Measurements from ENCODE around the gene MBD6. TPM values are rescaled to one million over a fixed set of nuclear protein-coding genes. Genes with fewer than 3 reads are reported as not detected.
"Not testable (repeated sequence)": the region's sequence is repeated elsewhere in the genome, so short reads cannot be mapped to it uniquely, and the experiment has no call there.

MBD6 gene
- polyA plus RNA-seq, 1 donor from 2014 or later = 6.3 TPM

DNA sequence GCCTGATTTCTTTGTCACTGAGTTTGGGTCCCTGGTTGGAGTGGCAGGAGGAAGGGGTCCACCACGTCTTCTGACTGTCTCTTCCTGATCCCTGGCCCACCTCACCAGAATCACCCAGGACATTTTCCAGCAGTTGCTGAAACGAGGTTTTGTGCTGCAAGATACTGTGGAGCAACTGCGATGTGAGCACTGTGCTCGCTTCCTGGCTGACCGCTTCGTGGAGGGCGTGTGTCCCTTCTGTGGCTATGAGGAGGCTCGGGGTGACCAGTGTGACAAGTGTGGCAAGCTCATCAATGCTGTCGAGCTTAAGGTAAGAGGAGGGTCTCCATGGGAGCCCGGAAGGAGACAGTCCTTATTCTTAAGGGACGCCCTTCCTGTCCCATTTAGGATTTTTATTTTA, 22.4 kb upstream of the MBD6 start:
- no peak overlapping the region for H3K27ac Mint-ChIP-seq
- no peaks in the 10 kb centered on the region for H3K27me3 Mint-ChIP-seq
- peaks cover 11% of the 10 kb centered on the region for H3K36me3 Mint-ChIP-seq
- no peaks in the 10 kb centered on the region for H3K9me3 Mint-ChIP-seq
- peaks cover 0 to 7% (median 6%) of the 10 kb centered on the region in 3 donors for H3K4me1 Mint-ChIP-seq
- H3K4me3 Mint-ChIP-seq = no peak overlapping the region

DNA sequence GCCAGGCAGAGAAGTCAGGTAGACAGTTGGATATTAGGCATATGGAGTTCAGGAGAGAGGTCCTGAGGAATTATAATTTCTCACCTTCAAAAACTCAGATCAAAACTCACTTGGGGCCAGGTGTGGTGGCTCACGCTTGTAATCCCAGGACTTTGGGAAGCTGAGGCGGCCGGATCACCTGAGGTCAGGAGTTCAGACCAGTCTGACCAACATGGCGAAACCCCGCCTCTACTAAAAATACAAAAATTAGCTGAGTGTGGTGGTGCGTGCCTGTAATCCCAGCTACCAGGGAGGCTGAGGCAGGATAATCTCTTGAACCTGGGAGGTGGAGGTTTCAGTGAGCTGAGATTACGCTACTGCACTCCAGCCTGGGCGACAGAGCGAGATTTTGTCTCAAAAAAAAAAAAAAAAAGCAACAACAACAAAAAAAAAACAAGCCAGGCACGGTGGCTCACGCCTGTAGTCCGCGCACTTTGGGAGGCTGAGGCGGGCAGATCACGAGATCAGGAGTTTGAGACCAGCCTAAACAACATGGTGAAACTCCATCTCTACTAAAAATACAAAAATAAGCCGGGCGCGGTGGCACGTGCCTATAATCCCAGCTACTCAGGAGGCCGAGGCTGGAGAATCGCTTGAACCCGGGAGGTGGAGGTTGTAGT, 20.2 kb upstream of the MBD6 start:
- not testable (repeated sequence) for H3K9me3 Mint-ChIP-seq, H3K27me3 Mint-ChIP-seq, H3K4me3 Mint-ChIP-seq, H3K4me1 Mint-ChIP-seq
- peak overlapping the region in 1 of 3 donors; percentile 71 for H3K27ac Mint-ChIP-seq
- H3K36me3 Mint-ChIP-seq = peaks cover 10% of the 10 kb centered on the region

DNA sequence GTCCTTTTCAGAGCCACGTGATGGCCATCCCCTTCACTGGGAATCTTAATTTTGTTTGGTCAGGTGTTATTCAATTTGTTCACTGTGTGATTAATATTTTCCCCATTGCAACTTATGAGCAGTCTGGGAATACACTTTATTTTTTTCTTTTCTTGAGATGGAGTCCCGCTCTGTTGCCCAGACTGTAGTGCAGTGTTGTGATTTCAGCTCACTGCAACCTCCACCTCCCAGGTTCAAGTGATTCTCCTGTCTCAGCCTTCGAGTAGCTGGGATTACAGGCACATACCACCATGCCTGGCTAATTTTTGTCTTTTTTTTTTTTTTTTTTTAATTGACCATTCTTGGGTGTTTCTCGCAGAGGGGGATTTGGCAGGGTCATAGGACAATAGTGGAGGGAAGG, 16.1 kb upstream of the MBD6 start:
- not testable (repeated sequence) for H3K4me3 Mint-ChIP-seq, H3K27me3 Mint-ChIP-seq, H3K4me1 Mint-ChIP-seq, H3K27ac Mint-ChIP-seq, H3K36me3 Mint-ChIP-seq, H3K9me3 Mint-ChIP-seq

DNA sequence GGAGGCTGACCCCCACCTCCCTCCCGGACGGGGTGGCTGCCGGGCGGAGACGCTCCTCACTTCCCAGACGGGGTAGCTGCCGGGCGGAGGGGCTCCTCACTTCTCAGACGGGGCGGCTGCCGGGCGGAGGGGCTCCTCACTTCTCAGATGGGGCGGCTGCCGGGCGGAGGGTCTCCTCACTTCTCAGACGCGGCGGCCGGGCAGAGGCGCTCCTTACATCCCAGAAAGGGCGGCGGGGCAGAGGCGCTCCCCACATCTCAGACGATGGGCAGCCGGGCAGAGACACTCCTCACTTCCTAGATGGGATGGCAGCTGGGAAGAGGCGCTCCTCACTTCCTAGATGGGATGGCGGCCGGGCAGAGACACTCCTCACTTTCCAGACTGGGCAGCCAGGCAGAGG, 14.8 kb upstream of the MBD6 start:
- H3K4me1 Mint-ChIP-seq, H3K9me3 Mint-ChIP-seq, H3K27me3 Mint-ChIP-seq, H3K4me3 Mint-ChIP-seq, H3K27ac Mint-ChIP-seq, H3K36me3 Mint-ChIP-seq: not testable (repeated sequence)

DNA sequence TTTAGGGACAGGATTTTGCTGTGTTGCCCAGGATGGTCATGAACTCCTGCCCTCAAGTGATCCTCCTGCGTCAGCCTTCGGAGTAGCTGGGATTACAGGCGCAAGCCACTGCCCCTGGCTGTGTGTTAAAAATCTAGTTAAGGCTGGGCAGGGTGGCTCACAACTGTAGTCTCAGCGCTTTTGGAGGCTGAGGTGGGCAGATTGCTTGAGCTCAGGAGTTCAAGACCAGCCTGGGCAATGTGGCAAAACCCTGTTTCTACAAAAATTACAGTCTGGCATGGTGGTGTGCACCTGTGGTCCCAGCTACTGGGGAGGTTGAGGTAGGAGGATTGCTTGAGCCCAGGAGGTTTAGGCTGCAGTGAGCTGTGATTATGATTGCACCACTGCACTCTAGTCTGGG, 11.5 kb upstream of the MBD6 start:
- Mint-ChIP-seq H3K4me3 (no peak overlapping the region), H3K27me3 (no peaks in the 10 kb centered on the region), H3K9me3 (no peaks in the 10 kb centered on the region), H3K4me1 (peaks cover 0 to 1% (median 0%) of the 10 kb centered on the region in 3 donors), H3K27ac (no peak overlapping the region), H3K36me3 (peaks cover 4% of the 10 kb centered on the region)

DNA sequence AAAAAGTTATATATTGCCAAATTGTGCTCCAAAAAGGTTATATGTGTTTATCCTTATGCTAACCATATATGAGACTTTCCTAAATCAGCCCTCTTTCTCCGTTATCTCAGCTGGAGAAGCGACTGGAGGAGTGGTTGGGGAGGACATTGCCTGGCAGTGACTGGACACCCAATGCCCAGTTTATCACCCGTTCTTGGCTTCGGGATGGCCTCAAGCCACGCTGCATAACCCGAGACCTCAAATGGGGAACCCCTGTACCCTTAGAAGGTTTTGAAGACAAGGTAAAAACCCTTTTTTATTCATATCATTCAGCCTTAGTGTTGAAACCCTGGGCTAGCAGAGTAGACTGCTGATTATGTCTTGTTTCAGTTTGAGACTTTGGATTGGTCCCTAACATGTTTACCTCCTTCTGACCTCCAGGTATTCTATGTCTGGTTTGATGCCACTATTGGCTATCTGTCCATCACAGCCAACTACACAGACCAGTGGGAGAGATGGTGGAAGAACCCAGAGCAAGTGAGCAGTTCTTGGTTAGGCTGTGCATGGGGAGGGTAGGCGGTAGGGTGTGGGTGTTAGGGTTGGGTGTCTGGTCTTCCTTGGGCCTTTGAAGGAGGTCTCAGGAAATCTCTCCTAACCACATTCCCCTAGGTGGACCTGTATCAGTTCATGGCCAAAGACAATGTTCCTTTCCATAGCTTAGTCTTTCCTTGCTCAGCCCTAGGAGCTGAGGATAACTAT, 10.9 kb upstream of the MBD6 start:
- H3K36me3 Mint-ChIP-seq = peaks cover 4% of the 10 kb centered on the region
- no peaks in the 10 kb centered on the region for H3K27me3 Mint-ChIP-seq
- peaks cover 0 to 1% (median 0%) of the 10 kb centered on the region in 3 donors for H3K4me1 Mint-ChIP-seq
- H3K4me3 Mint-ChIP-seq = no peak overlapping the region
- H3K27ac Mint-ChIP-seq = peak overlapping the region; percentile 9 to 75 (median 43)
- H3K9me3 Mint-ChIP-seq = no peaks in the 10 kb centered on the region

DNA sequence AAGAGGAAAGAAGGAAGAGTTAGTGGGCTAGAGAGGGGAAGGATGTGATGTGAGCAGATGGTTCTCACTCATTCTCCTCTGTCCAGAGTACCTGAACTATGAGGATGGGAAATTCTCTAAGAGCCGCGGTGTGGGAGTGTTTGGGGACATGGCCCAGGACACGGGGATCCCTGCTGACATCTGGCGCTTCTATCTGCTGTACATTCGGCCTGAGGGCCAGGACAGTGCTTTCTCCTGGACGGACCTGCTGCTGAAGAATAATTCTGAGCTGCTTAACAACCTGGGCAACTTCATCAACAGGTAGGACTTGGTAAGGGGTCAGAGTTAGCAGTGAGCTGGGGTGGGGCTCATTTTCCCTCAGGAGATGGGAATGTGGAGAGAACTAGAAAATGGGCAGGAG, 10.0 kb upstream of the MBD6 start:
- peaks cover 1 to 5% (median 2%) of the 10 kb centered on the region in 3 donors for H3K4me1 Mint-ChIP-seq
- no peaks in the 10 kb centered on the region for H3K27me3 Mint-ChIP-seq
- peak overlapping the region in 2 of 3 donors; percentile 20 to 43 for H3K27ac Mint-ChIP-seq
- H3K4me3 Mint-ChIP-seq = no peak overlapping the region
- no peaks in the 10 kb centered on the region for H3K9me3 Mint-ChIP-seq
- peaks cover 4% of the 10 kb centered on the region for H3K36me3 Mint-ChIP-seq

DNA sequence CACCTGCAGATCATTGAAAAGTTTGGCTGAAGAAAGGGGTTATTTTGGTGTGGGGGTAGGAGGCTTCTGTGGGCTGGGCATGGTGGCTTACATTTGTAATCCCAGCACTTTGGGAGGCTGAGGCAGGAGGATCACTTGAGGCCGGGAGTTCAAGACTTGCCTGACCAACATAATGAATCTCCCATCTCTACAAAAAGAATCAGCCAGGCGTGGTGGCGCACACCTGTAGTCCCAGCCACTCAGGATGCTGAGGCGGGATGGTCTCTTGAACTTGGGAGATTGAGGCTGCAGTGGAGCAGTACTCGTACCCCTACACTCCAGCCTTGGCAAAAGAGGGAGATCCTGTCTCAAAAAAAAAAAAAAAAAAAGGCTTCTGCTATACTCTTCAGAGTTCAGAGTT, 9.4 kb upstream of the MBD6 start:
- Mint-ChIP-seq H3K36me3 (peaks cover 4% of the 10 kb centered on the region), H3K9me3 (no peaks in the 10 kb centered on the region), H3K4me3 (no peak overlapping the region), H3K27ac (peak overlapping the region in 1 of 3 donors; percentile 43), H3K27me3 (no peaks in the 10 kb centered on the region), H3K4me1 (peaks cover 5 to 9% (median 5%) of the 10 kb centered on the region in 3 donors)

DNA sequence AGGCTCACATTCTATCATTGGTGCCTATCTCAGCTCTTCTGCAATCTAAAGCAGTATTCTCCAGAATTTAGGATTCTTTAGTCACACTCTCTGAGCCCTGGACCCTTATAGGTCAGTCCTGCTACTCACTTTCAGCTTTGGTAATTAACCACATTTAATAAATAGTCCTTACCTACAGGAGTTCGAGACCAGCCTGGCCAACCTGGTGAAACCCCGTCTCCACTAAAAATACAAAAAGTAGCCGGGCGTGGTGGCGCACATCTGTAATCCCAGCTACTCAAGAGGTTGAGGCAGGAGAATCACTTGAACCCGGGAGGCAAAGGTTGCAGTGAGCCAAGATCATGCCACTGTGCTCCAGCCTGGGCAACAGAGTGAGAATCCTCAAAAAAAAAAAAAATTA, 8.9 kb upstream of the MBD6 start:
- not testable (repeated sequence) for H3K4me1 Mint-ChIP-seq, H3K9me3 Mint-ChIP-seq, H3K27ac Mint-ChIP-seq, H3K27me3 Mint-ChIP-seq, H3K36me3 Mint-ChIP-seq, H3K4me3 Mint-ChIP-seq

DNA sequence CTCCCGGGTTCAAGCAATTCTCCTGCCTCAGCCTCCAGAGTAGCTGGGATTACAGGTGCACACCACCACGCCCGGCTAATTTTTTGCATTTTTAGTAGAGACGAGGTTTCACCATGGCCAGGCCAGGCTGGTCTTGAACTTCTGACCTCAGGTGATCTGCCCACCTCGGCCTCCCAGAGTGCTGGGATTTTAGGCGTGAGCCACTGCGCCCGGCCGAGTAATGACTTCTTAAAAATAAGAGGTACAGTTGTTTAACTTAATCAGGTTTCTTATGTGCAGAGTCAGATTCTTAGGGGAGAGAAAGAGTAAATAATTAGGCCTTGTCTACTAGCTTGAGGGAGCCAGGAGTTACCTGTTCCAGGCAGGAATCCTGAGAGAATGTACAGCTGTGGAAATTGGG, 8.4 kb upstream of the MBD6 start:
- Mint-ChIP-seq H3K4me1 (peaks cover 12 to 15% (median 13%) of the 10 kb centered on the region in 3 donors), H3K27ac (peak overlapping the region in 1 of 3 donors; percentile 72)
- H3K27me3 Mint-ChIP-seq, H3K9me3 Mint-ChIP-seq, H3K4me3 Mint-ChIP-seq, H3K36me3 Mint-ChIP-seq: not testable (repeated sequence)

DNA sequence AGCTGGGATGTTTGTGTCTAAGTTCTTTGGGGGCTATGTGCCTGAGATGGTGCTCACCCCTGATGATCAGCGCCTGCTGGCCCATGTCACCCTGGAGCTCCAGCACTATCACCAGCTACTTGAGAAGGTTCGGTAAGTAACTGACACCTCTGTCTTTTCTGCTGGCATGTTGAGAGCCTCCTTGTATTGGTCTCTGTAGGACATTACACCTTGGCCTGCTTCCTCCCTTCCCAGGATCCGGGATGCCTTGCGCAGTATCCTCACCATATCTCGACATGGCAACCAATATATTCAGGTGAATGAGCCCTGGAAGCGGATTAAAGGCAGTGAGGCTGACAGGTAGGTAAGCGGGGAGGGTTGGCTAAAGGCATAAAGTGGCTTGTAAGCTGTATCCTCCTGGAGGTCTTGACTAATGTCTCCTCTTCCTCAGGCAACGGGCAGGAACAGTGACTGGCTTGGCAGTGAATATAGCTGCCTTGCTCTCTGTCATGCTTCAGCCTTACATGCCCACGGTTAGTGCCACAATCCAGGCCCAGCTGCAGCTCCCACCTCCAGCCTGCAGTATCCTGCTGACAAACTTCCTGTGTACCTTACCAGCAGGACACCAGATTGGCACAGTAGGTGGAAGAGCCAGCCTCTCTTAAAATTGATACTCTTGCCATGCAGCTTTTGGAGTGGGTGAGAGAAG, 7.8 kb upstream of the MBD6 start:
- peaks cover 2% of the 10 kb centered on the region for H3K36me3 Mint-ChIP-seq
- no peak overlapping the region for H3K4me3 Mint-ChIP-seq
- H3K27ac Mint-ChIP-seq = peak overlapping the region in 1 of 3 donors; percentile 99
- H3K9me3 Mint-ChIP-seq = no peaks in the 10 kb centered on the region
- H3K4me1 Mint-ChIP-seq = peaks cover 14 to 16% (median 15%) of the 10 kb centered on the region in 3 donors
- H3K27me3 Mint-ChIP-seq = no peaks in the 10 kb centered on the region

DNA sequence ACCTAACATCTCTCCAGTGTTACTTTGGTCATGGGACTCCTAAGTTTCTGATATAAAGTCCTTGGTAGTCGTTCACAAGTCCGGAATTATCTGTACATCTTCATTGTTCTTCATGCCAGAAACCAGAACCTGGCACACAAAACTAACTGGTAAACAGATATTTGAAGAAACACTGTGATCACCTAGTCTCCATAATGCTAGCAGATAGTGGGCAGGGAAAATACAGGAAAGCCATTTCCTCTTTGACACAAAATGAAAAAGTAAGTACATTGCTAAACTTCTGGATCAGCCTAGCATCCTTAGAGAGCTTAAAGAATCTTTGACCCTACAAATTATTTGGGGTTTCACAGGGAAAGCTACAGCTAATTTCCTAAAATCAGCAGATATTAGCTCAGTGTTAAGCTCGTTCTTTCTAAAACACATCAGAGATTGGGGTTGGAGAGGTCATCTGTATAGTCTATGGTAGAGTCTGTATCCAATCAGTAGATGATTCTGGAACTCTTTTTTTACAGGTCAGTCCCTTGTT, 7.2 kb upstream of the MBD6 start:
- Mint-ChIP-seq H3K4me1 (peaks cover 14 to 19% (median 16%) of the 10 kb centered on the region in 3 donors), H3K9me3 (no peaks in the 10 kb centered on the region), H3K4me3 (no peak overlapping the region), H3K27me3 (no peaks in the 10 kb centered on the region), H3K36me3 (peaks cover 2% of the 10 kb centered on the region), H3K27ac (peak overlapping the region in 1 of 3 donors; percentile 99)

DNA sequence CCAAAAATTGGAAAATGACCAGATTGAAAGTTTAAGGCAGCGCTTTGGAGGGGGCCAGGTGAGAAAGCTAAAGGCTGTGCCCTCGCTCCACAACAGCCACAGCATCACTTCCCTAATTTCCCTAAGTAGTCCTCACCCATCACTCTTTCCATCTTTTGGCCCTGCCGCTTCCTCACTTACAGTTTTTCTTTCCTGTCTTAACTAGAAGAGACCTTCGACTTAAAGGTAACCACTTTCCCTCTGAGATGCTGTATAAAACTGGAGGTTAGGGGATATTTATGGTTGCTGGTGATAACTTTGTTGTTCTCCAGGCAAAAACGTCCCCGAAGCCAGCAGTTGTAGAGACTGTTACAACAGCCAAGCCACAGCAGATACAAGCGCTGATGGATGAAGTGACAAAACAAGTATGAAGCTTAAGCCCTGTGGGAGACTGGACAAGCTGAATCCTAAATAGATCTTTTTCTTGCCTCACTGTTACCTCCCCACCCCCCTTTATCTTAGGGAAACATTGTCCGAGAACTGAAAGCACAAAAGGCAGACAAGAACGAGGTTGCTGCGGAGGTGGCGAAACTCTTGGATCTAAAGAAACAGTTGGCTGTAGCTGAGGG, 6.6 kb upstream of the MBD6 start:
- H3K4me1 Mint-ChIP-seq = peaks cover 14 to 20% (median 16%) of the 10 kb centered on the region in 3 donors
- no peaks in the 10 kb centered on the region for H3K27me3 Mint-ChIP-seq
- no peaks in the 10 kb centered on the region for H3K9me3 Mint-ChIP-seq
- H3K27ac Mint-ChIP-seq = peak overlapping the region in 2 of 3 donors; percentile 92 to 99
- peak overlapping the region in 2 of 4 donors; percentile 34 to 63 for H3K4me3 Mint-ChIP-seq
- peaks cover 2% of the 10 kb centered on the region for H3K36me3 Mint-ChIP-seq

DNA sequence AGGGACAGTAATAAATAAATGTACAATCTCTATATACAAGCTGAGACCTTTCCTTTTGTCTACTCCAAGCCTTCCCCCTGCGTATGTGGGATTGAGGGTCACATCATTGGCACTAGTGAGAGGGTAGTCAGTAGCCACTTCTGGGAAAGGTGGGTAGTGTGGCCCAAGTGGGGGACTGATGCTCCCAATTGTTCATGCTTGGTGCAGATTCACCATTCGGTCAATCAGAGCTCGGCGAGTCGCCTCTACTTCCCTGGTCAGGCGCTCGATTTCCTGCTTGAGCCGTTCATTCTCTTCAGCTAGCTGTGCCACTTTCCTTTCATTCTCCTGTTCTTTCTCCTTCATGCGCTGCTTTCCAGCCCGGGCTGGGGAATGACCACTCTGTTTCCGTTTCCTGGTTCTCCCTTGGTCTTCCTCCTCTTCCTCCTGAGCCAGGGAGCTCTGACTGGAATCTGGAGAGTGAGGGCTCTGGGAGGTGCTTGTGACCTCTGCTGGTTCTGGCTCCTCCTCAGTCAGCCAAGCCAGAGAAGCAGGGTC, 5.9 kb upstream of the MBD6 start:
- Mint-ChIP-seq H3K36me3 (peaks cover 2% of the 10 kb centered on the region), H3K4me3 (peak overlapping the region in 1 of 4 donors; percentile 63)

DNA sequence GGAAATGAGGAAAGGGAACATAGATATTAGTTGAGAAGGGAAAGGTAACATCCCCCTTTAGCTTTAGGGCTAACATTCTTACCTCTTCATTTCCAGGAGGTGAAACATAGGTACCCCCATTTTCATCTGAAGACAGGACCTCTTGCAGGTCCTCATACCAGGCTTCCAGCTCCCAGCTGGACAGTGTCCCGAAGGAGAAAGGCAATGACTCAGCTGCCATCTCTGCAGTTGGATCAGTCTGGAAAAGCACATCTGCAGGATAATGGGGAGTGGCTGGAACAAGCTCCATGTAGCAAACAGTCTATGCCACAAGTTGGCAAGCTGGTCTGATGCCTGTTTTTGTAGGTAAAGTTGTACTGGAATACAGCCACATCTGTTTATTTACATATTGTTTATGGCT, 5.4 kb upstream of the MBD6 start:
- peaks cover 22 to 28% (median 22%) of the 10 kb centered on the region in 3 donors for H3K4me1 Mint-ChIP-seq
- H3K4me3 Mint-ChIP-seq = peak overlapping the region in 1 of 4 donors; percentile 70
- peaks cover 2% of the 10 kb centered on the region for H3K36me3 Mint-ChIP-seq
- no peaks in the 10 kb centered on the region for H3K9me3 Mint-ChIP-seq
- peak overlapping the region in 2 of 3 donors; percentile 76 to 99 for H3K27ac Mint-ChIP-seq
- peaks cover 1% of the 10 kb centered on the region for H3K27me3 Mint-ChIP-seq

More for the DNA sequence above, 5.9 kb upstream of the MBD6 start:
- peaks cover 17 to 23% (median 18%) of the 10 kb centered on the region in 3 donors for H3K4me1 Mint-ChIP-seq
- no peaks in the 10 kb centered on the region for H3K9me3 Mint-ChIP-seq
- peak overlapping the region in 2 of 3 donors; percentile 76 to 99 for H3K27ac Mint-ChIP-seq
- H3K27me3 Mint-ChIP-seq = no peaks in the 10 kb centered on the region

Data from IgD-negative memory B cell (primary cell).